ENCODE data around the gene INPP5A. TPM values are rescaled to one million over a fixed set of nuclear protein-coding genes. Genes with fewer than 3 reads are reported as not detected.
"Not testable (repeated sequence)": the region's sequence is repeated elsewhere in the genome, so short reads cannot be mapped to it uniquely, and the experiment has no call there.

Gene INPP5A
- 21.3 TPM for total RNA-seq
- 1 to 10 TPM in 2 of 4 donors, under 1 TPM in 2; 0.66 to 1.7 (median 0.89) TPM for polyA plus RNA-seq

GRCh38 chr10:132537684-132538001, at the start of gene INPP5A:
TSS of gene INPP5A (plus strand) at chr10:132537787. CDS start at chr10:132538097, 310 bp downstream.
- peaks cover 50% of the 10 kb centered on the region for H3K4me1 ChIP-seq (ENCODE audit: control insufficient read depth, insufficient read depth, low read length, poor library complexity, severe bottlenecking)

GRCh38 chr10:132488231-132488821, 49.3 kb upstream of the INPP5A start:
- Mint-ChIP-seq H3K27me3 (no peaks in the 10 kb centered on the region), H3K9me3 (peaks cover 0 to 2% (median 0%) of the 10 kb centered on the region in 7 donors), H3K27ac (no peak overlapping the region), H3K4me1 (no peaks in the 10 kb centered on the region), H3K4me3 (no peak overlapping the region), H3K36me3 (no peaks in the 10 kb centered on the region)
- no peaks in the 10 kb centered on the region for H3K4me1 ChIP-seq (ENCODE audit: control insufficient read depth, insufficient read depth, low read length, poor library complexity, severe bottlenecking)
- H3K27ac ChIP-seq (ENCODE audit: insufficient read depth, low read length, poor library complexity, severe bottlenecking), result no peak overlapping the region
- no peaks in the 10 kb centered on the region for H3K27me3 ChIP-seq (ENCODE audit: control insufficient read depth, insufficient read depth, low read length)
- ATAC-seq (ENCODE audit: low read depth in 2 of 2), result no peak
- H3K4me3 ChIP-seq (ENCODE audit: low read depth, low read length), result no peak overlapping the region
- no peak for DNase-seq
- no peaks in the 10 kb centered on the region for H3K9me3 ChIP-seq (ENCODE audit: control insufficient read depth in 2 of 2, low read length in 2 of 2)
- H3K36me3 ChIP-seq (ENCODE audit: control insufficient read depth, insufficient read depth, low read length), result no peaks in the 10 kb centered on the region

More at GRCh38 chr10:132537684-132538001, at the start of gene INPP5A:
- no peaks in the 10 kb centered on the region for H3K9me3 ChIP-seq (ENCODE audit: control insufficient read depth in 2 of 2, low read length in 2 of 2)
- H3K27ac ChIP-seq (ENCODE audit: insufficient read depth, low read length, poor library complexity, severe bottlenecking), result peak within 1 kb of the TSS; percentile 76
- H3K27ac Mint-ChIP-seq, result peak within 1 kb of the TSS; percentile 91 to 94 (median 91)
- peaks cover 8 to 63% (median 43%) of the 10 kb centered on the region in 4 donors for H3K4me1 Mint-ChIP-seq
- peaks cover 3% of the 10 kb centered on the region for H3K36me3 Mint-ChIP-seq
- peaks cover 0 to 2% (median 0%) of the 10 kb centered on the region in 7 donors for H3K9me3 Mint-ChIP-seq
- peaks cover 12% of the 10 kb centered on the region for H3K27me3 Mint-ChIP-seq
- H3K36me3 ChIP-seq (ENCODE audit: control insufficient read depth, insufficient read depth, low read length), result no peaks in the 10 kb centered on the region
- peak within 1 kb of the TSS; percentile 94 to 97 (median 95) for H3K4me3 Mint-ChIP-seq
- ATAC-seq (ENCODE audit: low read depth in 2 of 2), result no peak
- DNase-seq, result no peak
- peak within 1 kb of the TSS; percentile 64 for H3K4me3 ChIP-seq (ENCODE audit: low read depth, low read length)
- no peaks in the 10 kb centered on the region for H3K27me3 ChIP-seq (ENCODE audit: control insufficient read depth, insufficient read depth, low read length)

- no peak for ATAC-seq (ENCODE audit: low read depth in 2 of 2)
- Histone ChIP-seq H3K4me1 (ENCODE audit: control insufficient read depth, insufficient read depth, low read length, poor library complexity, severe bottlenecking) (no peaks in the 10 kb centered on the region), H3K9me3 (ENCODE audit: control insufficient read depth in 2 of 2, low read length in 2 of 2) (no peaks in the 10 kb centered on the region), H3K27me3 (ENCODE audit: control insufficient read depth, insufficient read depth, low read length) (no peaks in the 10 kb centered on the region), H3K4me3 (ENCODE audit: low read depth, low read length) (no peak overlapping the region), H3K27ac (ENCODE audit: insufficient read depth, low read length, poor library complexity, severe bottlenecking) (no peak overlapping the region), H3K36me3 (ENCODE audit: control insufficient read depth, insufficient read depth, low read length) (no peaks in the 10 kb centered on the region)
- H3K27me3 Mint-ChIP-seq, result no peaks in the 10 kb centered on the region
- no peaks in the 10 kb centered on the region for H3K36me3 Mint-ChIP-seq
- DNase-seq, result no peak
- H3K27ac Mint-ChIP-seq, result no peak overlapping the region
- H3K9me3 Mint-ChIP-seq, result peaks cover 0 to 2% (median 0%) of the 10 kb centered on the region in 7 donors
- H3K4me3 Mint-ChIP-seq, result no peak overlapping the region
- no peaks in the 10 kb centered on the region for H3K4me1 Mint-ChIP-seq
Measured at GRCh38 chr10:132489053-132489703, 48.4 kb upstream of the INPP5A start.

- H3K27me3 ChIP-seq (ENCODE audit: control insufficient read depth, insufficient read depth, low read length), result no peaks in the 10 kb centered on the region
- H3K27ac Mint-ChIP-seq, result peak overlapping the region in 1 of 3 donors; percentile 52
- no peak for DNase-seq
- H3K4me1 Mint-ChIP-seq, result no peaks in the 10 kb centered on the region
- ATAC-seq (ENCODE audit: low read depth in 2 of 2), result no peak
- H3K27me3 Mint-ChIP-seq, result no peaks in the 10 kb centered on the region
- no peak overlapping the region for H3K4me3 Mint-ChIP-seq
- no peaks in the 10 kb centered on the region for H3K4me1 ChIP-seq (ENCODE audit: control insufficient read depth, insufficient read depth, low read length, poor library complexity, severe bottlenecking)
- no peak overlapping the region for H3K4me3 ChIP-seq (ENCODE audit: low read depth, low read length)
- no peaks in the 10 kb centered on the region for H3K36me3 Mint-ChIP-seq
- H3K9me3 Mint-ChIP-seq, result peaks cover 0 to 2% (median 0%) of the 10 kb centered on the region in 7 donors
- H3K27ac ChIP-seq (ENCODE audit: insufficient read depth, low read length, poor library complexity, severe bottlenecking), result no peak overlapping the region
- H3K36me3 ChIP-seq (ENCODE audit: control insufficient read depth, insufficient read depth, low read length), result no peaks in the 10 kb centered on the region
- H3K9me3 ChIP-seq (ENCODE audit: control insufficient read depth in 2 of 2, low read length in 2 of 2), result no peaks in the 10 kb centered on the region
Measured at GRCh38 chr10:132489704-132490534, 47.7 kb upstream of the INPP5A start.

GRCh38 chr10:132491534-132491933, 46.1 kb upstream of the INPP5A start:
- not testable (repeated sequence) for H3K4me3 ChIP-seq (ENCODE audit: low read depth, low read length); DNase-seq; H3K9me3 ChIP-seq (ENCODE audit: control insufficient read depth in 2 of 2, low read length in 2 of 2); H3K27me3 Mint-ChIP-seq; H3K27ac ChIP-seq (ENCODE audit: insufficient read depth, low read length, poor library complexity, severe bottlenecking); H3K27ac Mint-ChIP-seq; H3K36me3 Mint-ChIP-seq; H3K4me1 ChIP-seq (ENCODE audit: control insufficient read depth, insufficient read depth, low read length, poor library complexity, severe bottlenecking); H3K27me3 ChIP-seq (ENCODE audit: control insufficient read depth, insufficient read depth, low read length); H3K4me1 Mint-ChIP-seq; H3K4me3 Mint-ChIP-seq; ATAC-seq (ENCODE audit: low read depth in 2 of 2); H3K9me3 Mint-ChIP-seq; H3K36me3 ChIP-seq (ENCODE audit: control insufficient read depth, insufficient read depth, low read length)

- Mint-ChIP-seq H3K36me3 (no peaks in the 10 kb centered on the region), H3K4me1 (no peaks in the 10 kb centered on the region), H3K27ac (no peak overlapping the region), H3K27me3 (no peaks in the 10 kb centered on the region), H3K4me3 (no peak overlapping the region), H3K9me3 (peaks cover 0 to 2% (median 0%) of the 10 kb centered on the region in 7 donors)
- no peak for DNase-seq
- Histone ChIP-seq H3K4me3 (ENCODE audit: low read depth, low read length) (no peak overlapping the region), H3K27ac (ENCODE audit: insufficient read depth, low read length, poor library complexity, severe bottlenecking) (no peak overlapping the region), H3K4me1 (ENCODE audit: control insufficient read depth, insufficient read depth, low read length, poor library complexity, severe bottlenecking) (no peaks in the 10 kb centered on the region), H3K9me3 (ENCODE audit: control insufficient read depth in 2 of 2, low read length in 2 of 2) (no peaks in the 10 kb centered on the region), H3K27me3 (ENCODE audit: control insufficient read depth, insufficient read depth, low read length) (no peaks in the 10 kb centered on the region), H3K36me3 (ENCODE audit: control insufficient read depth, insufficient read depth, low read length) (no peaks in the 10 kb centered on the region)
- no peak for ATAC-seq (ENCODE audit: low read depth in 2 of 2)
Measured at GRCh38 chr10:132492323-132493025, 45.1 kb upstream of the INPP5A start.

- no peaks in the 10 kb centered on the region for H3K4me1 ChIP-seq (ENCODE audit: control insufficient read depth, insufficient read depth, low read length, poor library complexity, severe bottlenecking)
- DNase-seq, result no peak
Measured at GRCh38 chr10:132493246-132493755, 44.3 kb upstream of the INPP5A start.

More at GRCh38 chr10:132493246-132493755, 44.3 kb upstream of the INPP5A start:
- Mint-ChIP-seq H3K4me1 (no peaks in the 10 kb centered on the region), H3K36me3 (no peaks in the 10 kb centered on the region), H3K27me3 (no peaks in the 10 kb centered on the region), H3K4me3 (peak overlapping the region in 1 of 4 donors; percentile 62), H3K9me3 (peaks cover 0 to 2% (median 0%) of the 10 kb centered on the region in 7 donors), H3K27ac (no peak overlapping the region)
- no peak overlapping the region for H3K4me3 ChIP-seq (ENCODE audit: low read depth, low read length)
- no peak for ATAC-seq (ENCODE audit: low read depth in 2 of 2)
- H3K36me3 ChIP-seq (ENCODE audit: control insufficient read depth, insufficient read depth, low read length), result no peaks in the 10 kb centered on the region
- H3K27ac ChIP-seq (ENCODE audit: insufficient read depth, low read length, poor library complexity, severe bottlenecking), result no peak overlapping the region
- H3K27me3 ChIP-seq (ENCODE audit: control insufficient read depth, insufficient read depth, low read length), result no peaks in the 10 kb centered on the region
- H3K9me3 ChIP-seq (ENCODE audit: control insufficient read depth in 2 of 2, low read length in 2 of 2), result no peaks in the 10 kb centered on the region

Measured in CD4-positive, CD25-positive, alpha-beta regulatory T cell (primary cell).